H1 (cell line): Measurements from ENCODE around the gene ADGRL4. TPM values are rescaled to one million over a fixed set of nuclear protein-coding genes. Genes with fewer than 3 reads are reported as not detected.

Experiments used
- CTCF ChIA-PET: fragments of 300-600 bp; sonication (Branson Sonifier 250); formaldehyde crosslinking; loops from one replicate; lab custom pipeline; 2021; ENCODE audit not compliant: partially characterized antibody; lab: Charles Lee
- POLR2A ChIA-PET: fragments of 300-600 bp; sonication (Branson Sonifier 250); formaldehyde crosslinking; loops from one replicate; lab custom pipeline; 2021; ENCODE audit warnings: inconsistent platforms; ENCODE audit not compliant: partially characterized antibody; lab: Charles Lee
- DNase-seq, 2 experiments: peaks; one replicate each; pipeline versions ENCODE4 v3.0.0 to v3.0.0-alpha.2; 2010 to 2022; ENCODE audit warnings: low spot score in 2 of 2, low read depth in 1 of 2, mixed read lengths in 1 of 2
- FAIRE-seq: peaks from 2 replicates; lab custom pipeline; 2011; peaks lifted over from hg19 to GRCh38; lab: Jason Lieb, UNC
- H2AFZ ChIP-seq: 2 replicates; pipeline ENCODE4 v1.8.1; 2012; ENCODE audit warnings: low read length, inconsistent platforms
- H2AK5ac ChIP-seq: 2 replicates; pipeline ENCODE4 v1.6.1; 2013; ENCODE audit warnings: low read depth, low read length
- H2BK120ac ChIP-seq: replicated peaks from 2 replicates; pipeline ENCODE3; 2013; ENCODE audit warnings: low read depth, low read length, inconsistent platforms
- H2BK12ac ChIP-seq: 2 replicates; pipeline ENCODE4 v1.6.1; 2013; ENCODE audit warnings: low read depth, low read length
- H2BK15ac ChIP-seq: 2 replicates; pipeline ENCODE4 v1.6.1; 2013; ENCODE audit warnings: low read length
- H2BK20ac ChIP-seq: 2 replicates; pipeline ENCODE4 v1.6.1; 2013; ENCODE audit warnings: low read length
- H2BK5ac ChIP-seq: 2 replicates; pipeline ENCODE4 v1.6.1; 2013; ENCODE audit warnings: low read depth, low read length
- H3K14ac ChIP-seq: 2 replicates; pipeline ENCODE4 v1.6.1; 2013; ENCODE audit warnings: inconsistent platforms; ENCODE audit not compliant: insufficient read length
- H3K18ac ChIP-seq: 2 replicates; pipeline ENCODE4 v1.6.1; 2013; ENCODE audit warnings: low read length; ENCODE audit errors: extremely low read depth
- H3K23ac ChIP-seq: 2 replicates; pipeline ENCODE4 v1.6.1; 2013; ENCODE audit warnings: inconsistent platforms; ENCODE audit not compliant: insufficient read length
- H3K23me2 ChIP-seq: 2 replicates; pipeline ENCODE4 v1.6.1; 2013; ENCODE audit warnings: low read depth, low read length
- H3K27ac ChIP-seq: 2 replicates; pipeline ENCODE4 v1.6.1; 2011; ENCODE audit warnings: low read depth, low read length, inconsistent platforms
- H3K27me3 ChIP-seq, 4 experiments: replicated peaks in 1 of 4; 1 replicate in 1 of 4; 2 replicates in 3 of 4; pipeline versions ENCODE4 v1.6.1 to v1.8.1; 2011 to 2013; ENCODE audit warnings: low read length in 3 of 4, mild to moderate bottlenecking in 3 of 4, inconsistent platforms in 2 of 4, mixed read lengths in 2 of 4, moderate library complexity in 1 of 4; ENCODE audit not compliant: control insufficient read depth in 3 of 4, insufficient read depth in 3 of 4; ENCODE audit errors: extremely low read depth in 1 of 4
- H3K36me3 ChIP-seq, 4 experiments: 2 replicates each; pipeline versions ENCODE4 v1.6.1 to v1.8.1; 2011 to 2013; ENCODE audit warnings: mild to moderate bottlenecking in 4 of 4, low read length in 3 of 4, moderate library complexity in 2 of 4, control low read depth in 1 of 4, inconsistent platforms in 1 of 4; ENCODE audit not compliant: insufficient read depth in 4 of 4, control insufficient read depth in 2 of 4
- H3K4ac ChIP-seq: replicated peaks from 2 replicates; pipeline ENCODE3; 2013; ENCODE audit warnings: low read length, low read depth, mixed read lengths, inconsistent platforms; ENCODE audit not compliant: insufficient read length
- H3K4me1 ChIP-seq, 4 experiments: replicated peaks in 1 of 4; 1 replicate in 1 of 4; 2 replicates in 3 of 4; pipeline versions ENCODE4 v1.6.1 to v1.8.1; 2011 to 2013; ENCODE audit warnings: low read length in 3 of 4, inconsistent platforms in 2 of 4, mixed read lengths in 1 of 4; ENCODE audit not compliant: insufficient read depth in 4 of 4, control insufficient read depth in 3 of 4
- H3K4me2 ChIP-seq, 2 experiments: 2 replicates each; pipeline versions ENCODE4 v1.6.1 to v1.8.1; 2011 to 2013; ENCODE audit warnings: low read depth in 2 of 2, low read length in 2 of 2, control low read depth in 1 of 2, inconsistent platforms in 1 of 2, mild to moderate bottlenecking in 1 of 2; ENCODE audit not compliant: insufficient read depth in 1 of 2
- H3K4me3 ChIP-seq, 4 experiments: fragments of 200-600, 300-600 bp in 1 of 4; sonication (generic), shearing (Covaris generic), sonication (Bioruptor Twin) in 1 of 4; 2 replicates each; pipeline versions ENCODE4 v1.5.1 to v1.8.1; 2011 to 2016; ENCODE audit warnings: low read length in 4 of 4, low read depth in 3 of 4, control low read depth in 2 of 4, inconsistent platforms in 2 of 4, mild to moderate bottlenecking in 2 of 4, mixed read lengths in 1 of 4, moderate library complexity in 1 of 4; ENCODE audit not compliant: insufficient read depth in 2 of 4; ENCODE audit errors: extremely low read depth in 1 of 4
- H3K56ac ChIP-seq: replicated peaks from 2 replicates; pipeline ENCODE3; 2013; ENCODE audit warnings: low read depth, mild to moderate bottlenecking, mixed read lengths, low read length, inconsistent platforms; ENCODE audit not compliant: insufficient read length
- H3K79me1 ChIP-seq: 2 replicates; pipeline ENCODE4 v1.6.1; 2013; ENCODE audit warnings: low read depth, low read length, control low read depth
- H3K79me2 ChIP-seq, 2 experiments: 2 replicates each; pipeline versions ENCODE4 v1.6.1 to v1.8.1; 2012 to 2013; ENCODE audit warnings: low read length in 2 of 2, mild to moderate bottlenecking in 2 of 2, inconsistent platforms in 1 of 2; ENCODE audit not compliant: insufficient read depth in 2 of 2, control insufficient read depth in 1 of 2
- H3K9ac ChIP-seq, 4 experiments: replicated peaks in 1 of 4; 1 replicate in 1 of 4; 2 replicates in 3 of 4; pipeline versions ENCODE4 v1.6.1 to v1.8.1; 2011 to 2013; ENCODE audit warnings: low read depth in 3 of 4, low read length in 3 of 4, control low read depth in 2 of 4, mild to moderate bottlenecking in 2 of 4, moderate library complexity in 2 of 4, inconsistent platforms in 1 of 4; ENCODE audit errors: extremely low read depth in 1 of 4
- H3K9me3 ChIP-seq, 2 experiments: 2 replicates each; pipeline versions ENCODE4 v1.6.1 to v1.8.1; 2012 to 2013; ENCODE audit warnings: mild to moderate bottlenecking in 2 of 2, moderate library complexity in 2 of 2, control low read depth in 1 of 2, inconsistent platforms in 1 of 2, low read depth in 1 of 2, low read length in 1 of 2, mixed read lengths in 1 of 2; ENCODE audit not compliant: insufficient read depth in 2 of 2
- H4K20me1 ChIP-seq, 2 experiments: replicated peaks in 1 of 2; 2 replicates each; pipeline versions ENCODE3 to v1.8.1; 2011 to 2013; ENCODE audit warnings: inconsistent platforms in 2 of 2, low read length in 2 of 2, mild to moderate bottlenecking in 1 of 2; ENCODE audit not compliant: insufficient read depth in 2 of 2, control insufficient read depth in 1 of 2
- H4K5ac ChIP-seq: 2 replicates; pipeline ENCODE4 v1.6.1; 2013; ENCODE audit warnings: low read length, low read depth, mixed read lengths, inconsistent platforms; ENCODE audit not compliant: insufficient read length
- H4K8ac ChIP-seq: 2 replicates; pipeline ENCODE4 v1.8.0; 2013; ENCODE audit warnings: mild to moderate bottlenecking, moderate library complexity, low read length, inconsistent platforms; ENCODE audit not compliant: insufficient read depth; ENCODE audit errors: extremely low read depth
- H4K91ac ChIP-seq: replicated peaks from 2 replicates; pipeline ENCODE3; 2013; ENCODE audit warnings: low read length, mixed read lengths, inconsistent platforms; ENCODE audit not compliant: insufficient read length
- CBX5 ChIP-seq: fragments of 300-800, 300-1000 bp; sonication (generic); IDR thresholded peaks from 2 replicates; pipeline ENCODE4 v1.7.1; 2016; ENCODE audit warnings: antibody characterized with exemption, low read length, low read depth
- POLR2A ChIP-seq, 2 experiments: IDR thresholded peaks; 1 replicate in 1 of 2; 2 replicates in 1 of 2; pipeline ENCODE4 v1.6.1; 2011; ENCODE audit warnings: low read depth in 2 of 2, low read length in 2 of 2, mild to moderate bottlenecking in 2 of 2; ENCODE audit errors: control extremely low read depth in 1 of 2
- RFX5 ChIP-seq: IDR thresholded peaks from 2 replicates; pipeline ENCODE4 v1.6.1; 2011; ENCODE audit warnings: low read depth, low read length, improper control_type of control experiment, borderline replicate concordance
- ZNF274 ChIP-seq: IDR thresholded peaks from 2 replicates; pipeline ENCODE4 v1.7.0; 2012; ENCODE audit warnings: low read length, borderline replicate concordance; ENCODE audit errors: extremely low read depth
- WGBS, 2 experiments: shearing (Covaris generic) in 1 of 2; methylation state at CpG; one replicate each; pipeline versions ENCODE4 v1.1.6 to v1.1.7; 2013 to 2015; ENCODE audit warnings: low lambda C conversion rate in 2 of 2, mixed read lengths in 2 of 2, inconsistent platforms in 1 of 2, low coverage in 1 of 2, missing lambda C conversion rate in 1 of 2; ENCODE audit not compliant: insufficient replicate concordance in 2 of 2, insufficient coverage in 1 of 2, insufficient read length in 1 of 2; ENCODE audit errors: extremely low coverage in 1 of 2, missing lambda C conversion rate in 1 of 2; 5-methylcytosine and 5-hydroxymethylcytosine counted together
- polyA plus RNA-seq, 7 experiments: library from polyadenylated mRNA; depleted of rRNA in 3 of 7; stranded (reverse) in 5 of 7; unstranded in 2 of 7; fragments of >200 nt in 5 of 7; fragments of 200-250 nt in 2 of 7; gene quantifications; 1 replicate in 5 of 7; 2 replicates in 1 of 7; 4 replicates in 1 of 7; pipeline versions ENCODE4 v1.2.1 to v1.2.3, GENCODE V29; 2011 to 2013; ENCODE audit warnings: missing spikeins in 2 of 7, mixed read lengths in 2 of 7
- total RNA-seq: library from RNA; stranded (reverse); fragmentation: NEBNext Ultra II Directional; extraction: Animal tissue kit (Norgen Biotek cat#: 25700); gene quantifications from 2 replicates; pipeline ENCODE4 v1.2.1, GENCODE V29; 2021
- TF ChIP-seq, protein P1 (sequence below): IDR thresholded peaks from 2 replicates; pipeline ENCODE4 v1.6.1; 2012; ENCODE audit warnings: inconsistent platforms

Gene ADGRL4
- total and polyA plus RNA-seq, 2 of the 8 experiments (the other 6 are each of a cell fraction or from before 2014, with no cell fraction given), result 0.60 to 0.97 TPM

- H4K91ac ChIP-seq, result no peak overlapping the region
- POLR2A ChIA-PET, result no interaction called here
- no peak overlapping the region for H2AK5ac ChIP-seq
- H3K4me3 ChIP-seq, result no peak overlapping the region
- no peaks in the 10 kb centered on the region for H4K20me1 ChIP-seq
- H2BK15ac ChIP-seq, result no peak overlapping the region
- no peaks in the 10 kb centered on the region for H3K79me2 ChIP-seq
- H4K8ac ChIP-seq, result no peak overlapping the region
- DNase-seq, result no peak
- H2BK5ac ChIP-seq, result no peak overlapping the region
- no peaks in the 10 kb centered on the region for H3K79me1 ChIP-seq
- H3K18ac ChIP-seq, result no peak overlapping the region
- no peak overlapping the region for H2BK20ac ChIP-seq
- no peak overlapping the region for H2BK12ac ChIP-seq
- WGBS, 2 experiments, result 99% methylated on average over 3 of the region's 3 CpGs; no CpG with 5 or more reads in 1 of the 2 experiments
- no peak overlapping the region for H3K4me2 ChIP-seq
- CTCF ChIA-PET, result interaction anchor here (2.3 kb wide), 1 partner anchor 14 kb away, joined by 5 read pairs; no protein-coding TSS in a partner anchor
- no peak overlapping the region for H4K5ac ChIP-seq
- H3K56ac ChIP-seq, result no peak overlapping the region
- H3K4me1 ChIP-seq, result no peaks in the 10 kb centered on the region
- no peak overlapping the region for H3K4ac ChIP-seq
- H3K9me3 ChIP-seq, result no peaks in the 10 kb centered on the region
- H3K27ac ChIP-seq, result no peak overlapping the region
- no peak overlapping the region for H3K23ac ChIP-seq
- H3K9ac ChIP-seq, result no peak overlapping the region
- H2AFZ ChIP-seq, result no peak overlapping the region
- H2BK120ac ChIP-seq, result no peak overlapping the region
- no peaks in the 10 kb centered on the region for H3K36me3 ChIP-seq
- TF ChIP-seq POLR2A (IDR thresholded peaks at IDR 0.05; ENCODE audit: control extremely low read depth in 1 of 2, low read depth in 2 of 2, low read length in 2 of 2) (no peak), CBX5 (no peak), ZNF274 (no peak), RFX5 (no peak)
- TF ChIP-seq, protein P1, sequence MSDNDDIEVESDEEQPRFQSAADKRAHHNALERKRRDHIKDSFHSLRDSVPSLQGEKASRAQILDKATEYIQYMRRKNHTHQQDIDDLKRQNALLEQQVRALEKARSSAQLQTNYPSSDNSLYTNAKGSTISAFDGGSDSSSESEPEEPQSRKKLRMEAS, result no peak
- no peaks in the 10 kb centered on the region for H3K23me2 ChIP-seq
- no peak for FAIRE-seq
- no peaks in the 10 kb centered on the region for H3K27me3 ChIP-seq
- no peak overlapping the region for H3K14ac ChIP-seq
These were observed 89.5 kb downstream of the ADGRL4 start for GRCh38 chr1:78916986-78917385.
